GM10248 (cell line): ENCODE measurements around the gene HES7.

Experiments
- CTCF ChIA-PET: fragments of 300-600 bp; sonication (Branson Sonifier 250); formaldehyde crosslinking; extraction: SDS; loops from one replicate; lab custom pipeline; 2021; ENCODE audit warnings: antibody characterized with exemption; lab: Yijun Ruan, JAX
- POLR2A ChIA-PET: fragments of 350-650 bp; sonication (Branson Sonifier 250); formaldehyde crosslinking; extraction: SDS; loops from one replicate; lab custom pipeline; 2020; ENCODE audit warnings: antibody characterized with exemption; lab: Yijun Ruan, JAX
- DNase-seq: peaks from one replicate; pipeline ENCODE4 v3.0.0; 2012; ENCODE audit errors: extremely low spot score
- TF ChIP-seq, protein P1 (sequence below): IDR thresholded peaks from 2 replicates; pipeline ENCODE4 v1.5.1; 2012; ENCODE audit warnings: mild to moderate bottlenecking, low read depth; ENCODE audit errors: extremely low read depth, missing control alignments, control extremely low read depth

Gene HES7

DNA sequence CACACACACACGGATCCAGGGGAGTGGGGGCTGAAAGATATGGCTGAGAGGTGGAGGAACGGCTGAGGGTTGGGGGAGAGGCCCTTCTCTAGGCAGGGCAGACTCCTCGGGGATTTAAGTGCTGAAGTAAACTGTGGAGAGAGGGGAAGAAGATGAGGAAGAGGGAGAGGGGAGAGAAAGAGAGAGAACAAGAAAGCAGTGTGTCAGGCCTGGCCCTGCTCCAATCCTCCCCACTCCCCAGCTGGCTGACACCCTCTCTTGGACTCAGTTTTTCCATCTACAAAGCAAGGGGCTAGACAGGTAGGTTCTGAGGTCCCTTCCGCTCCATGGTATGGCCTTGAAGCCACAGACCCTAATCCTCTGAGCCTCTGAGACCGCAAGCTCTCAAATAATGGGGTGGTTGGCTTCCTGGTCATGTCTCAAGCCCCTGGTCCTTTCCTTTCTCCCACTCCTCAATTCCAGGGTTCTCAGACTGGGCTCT lies 36.9 kb upstream of the HES7 start:
- POLR2A ChIA-PET = interaction anchor here (1.5 to 1.9 kb wide), 2 partner anchors 11 to 13 kb away, joined by 4 to 6 read pairs; no protein-coding TSS in a partner anchor
- CTCF ChIA-PET = interaction anchor here (0.7 to 3.7 kb wide), 7 partner anchors 9 to 41 kb away, joined by 3 to 13 read pairs (median 4); partner anchors contain the start of gene BORCS6
- no peak for DNase-seq
- TF ChIP-seq, protein P1, sequence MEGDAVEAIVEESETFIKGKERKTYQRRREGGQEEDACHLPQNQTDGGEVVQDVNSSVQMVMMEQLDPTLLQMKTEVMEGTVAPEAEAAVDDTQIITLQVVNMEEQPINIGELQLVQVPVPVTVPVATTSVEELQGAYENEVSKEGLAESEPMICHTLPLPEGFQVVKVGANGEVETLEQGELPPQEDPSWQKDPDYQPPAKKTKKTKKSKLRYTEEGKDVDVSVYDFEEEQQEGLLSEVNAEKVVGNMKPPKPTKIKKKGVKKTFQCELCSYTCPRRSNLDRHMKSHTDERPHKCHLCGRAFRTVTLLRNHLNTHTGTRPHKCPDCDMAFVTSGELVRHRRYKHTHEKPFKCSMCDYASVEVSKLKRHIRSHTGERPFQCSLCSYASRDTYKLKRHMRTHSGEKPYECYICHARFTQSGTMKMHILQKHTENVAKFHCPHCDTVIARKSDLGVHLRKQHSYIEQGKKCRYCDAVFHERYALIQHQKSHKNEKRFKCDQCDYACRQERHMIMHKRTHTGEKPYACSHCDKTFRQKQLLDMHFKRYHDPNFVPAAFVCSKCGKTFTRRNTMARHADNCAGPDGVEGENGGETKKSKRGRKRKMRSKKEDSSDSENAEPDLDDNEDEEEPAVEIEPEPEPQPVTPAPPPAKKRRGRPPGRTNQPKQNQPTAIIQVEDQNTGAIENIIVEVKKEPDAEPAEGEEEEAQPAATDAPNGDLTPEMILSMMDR = no peak

DNA sequence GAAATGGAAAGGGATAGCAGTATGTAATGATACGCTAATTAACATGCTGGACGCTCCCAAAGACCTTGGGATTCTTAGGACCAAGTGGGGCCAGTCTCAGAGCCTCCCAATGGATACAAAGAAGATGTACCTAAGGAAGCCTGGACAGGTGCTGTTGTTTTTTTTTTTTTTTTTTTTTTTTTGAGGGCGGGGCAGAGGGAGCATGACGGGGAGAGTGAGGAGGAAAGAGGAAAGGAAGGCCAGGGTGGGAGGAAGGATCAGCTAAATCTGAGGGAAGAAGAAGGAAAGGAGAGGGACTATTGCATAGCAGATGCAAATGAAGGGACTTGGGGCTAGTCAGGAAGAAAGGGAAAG lies 36.3 kb upstream of the HES7 start:
- POLR2A ChIA-PET = interaction anchor here (1.9 kb wide), 1 partner anchor 13 kb away, joined by 6 read pairs; no protein-coding TSS in a partner anchor
- TF ChIP-seq, protein P1 = no peak
- CTCF ChIA-PET = interaction anchor here (1.4 to 3.7 kb wide), 3 partner anchors 23 to 41 kb away, joined by 5 to 13 read pairs (median 5); partner anchors contain the start of gene BORCS6
- DNase-seq = no peak

DNA sequence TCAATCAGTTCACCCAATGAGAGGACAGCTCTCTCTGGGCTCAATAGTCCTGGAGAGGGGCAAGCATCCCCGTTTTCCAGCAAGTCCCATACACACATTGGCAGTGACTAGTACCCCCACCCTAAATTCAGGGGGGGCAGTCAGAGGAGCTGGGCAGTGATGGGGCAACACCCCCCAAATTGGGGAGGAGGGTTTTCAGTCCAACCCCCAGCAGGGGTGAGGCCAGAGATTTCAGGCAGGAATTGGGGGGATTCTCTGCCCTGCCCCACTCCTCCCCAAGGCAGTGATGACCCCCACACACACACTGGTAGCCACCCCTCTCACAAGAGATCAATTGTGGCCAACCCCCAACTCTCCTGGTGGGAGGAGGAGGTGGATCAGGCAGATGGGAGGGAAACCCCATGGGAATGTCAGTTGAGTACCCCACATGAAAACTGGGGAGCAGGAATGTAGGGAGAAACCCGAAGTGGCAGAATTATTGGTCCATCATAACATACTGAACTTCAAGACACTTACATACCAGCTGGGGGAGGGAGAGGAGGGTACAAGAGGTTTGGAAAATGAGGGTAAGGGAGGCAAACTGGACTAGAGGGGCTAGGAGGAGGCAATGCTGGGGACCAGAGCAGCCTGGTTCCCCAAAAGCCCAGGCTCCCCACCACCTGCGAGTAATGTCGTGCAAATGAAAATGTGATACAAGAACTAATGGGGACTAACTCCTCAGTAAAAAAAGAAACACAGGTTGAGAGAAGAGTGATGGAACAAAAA lies 35.7 kb upstream of the HES7 start:
- DNase-seq = no peak
- TF ChIP-seq, protein P1 = no peak
- ChIA-PET CTCF (interaction anchor here (0.7 to 3.7 kb wide), 15 partner anchors 9 to 66 kb away, joined by 3 to 13 read pairs (median 5); partner anchors contain the start of genes BORCS6, HES7 and TMEM107), POLR2A (interaction anchor here (1.5 to 1.9 kb wide), 2 partner anchors 14 to 16 kb away, joined by 4 to 6 read pairs; no protein-coding TSS in a partner anchor)

DNA sequence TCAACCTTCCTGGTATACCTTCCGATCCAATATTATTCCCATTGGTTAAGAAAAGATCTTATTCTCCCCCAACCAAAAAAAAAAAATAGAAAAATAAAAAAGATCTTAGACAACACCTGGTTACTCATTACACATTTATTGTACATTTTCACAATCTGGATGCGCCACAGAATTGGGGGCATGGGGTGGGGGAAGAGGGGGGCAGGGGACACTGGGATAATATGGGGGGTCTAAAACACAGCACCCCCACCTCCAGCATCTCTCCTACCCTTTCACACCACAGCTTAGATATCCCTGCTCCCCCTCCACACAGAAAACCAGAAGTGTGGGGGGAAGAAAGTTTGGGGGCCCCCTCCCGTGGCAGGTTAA lies 35.1 kb upstream of the HES7 start:
- DNase-seq = no peak
- TF ChIP-seq, protein P1 = no peak
- ChIA-PET POLR2A (interaction anchor here (0.7 to 1.5 kb wide), 4 partner anchors 14 to 35 kb away, joined by 3 to 10 read pairs (median 4); partner anchors contain the start of genes BORCS6 and HES7), CTCF (interaction anchor here (0.7 to 3.7 kb wide), 23 partner anchors 9 to 85 kb away, joined by 3 to 20 read pairs (median 5); partner anchors contain the start of genes ALOXE3, BORCS6, HES7 and TMEM107)

DNA sequence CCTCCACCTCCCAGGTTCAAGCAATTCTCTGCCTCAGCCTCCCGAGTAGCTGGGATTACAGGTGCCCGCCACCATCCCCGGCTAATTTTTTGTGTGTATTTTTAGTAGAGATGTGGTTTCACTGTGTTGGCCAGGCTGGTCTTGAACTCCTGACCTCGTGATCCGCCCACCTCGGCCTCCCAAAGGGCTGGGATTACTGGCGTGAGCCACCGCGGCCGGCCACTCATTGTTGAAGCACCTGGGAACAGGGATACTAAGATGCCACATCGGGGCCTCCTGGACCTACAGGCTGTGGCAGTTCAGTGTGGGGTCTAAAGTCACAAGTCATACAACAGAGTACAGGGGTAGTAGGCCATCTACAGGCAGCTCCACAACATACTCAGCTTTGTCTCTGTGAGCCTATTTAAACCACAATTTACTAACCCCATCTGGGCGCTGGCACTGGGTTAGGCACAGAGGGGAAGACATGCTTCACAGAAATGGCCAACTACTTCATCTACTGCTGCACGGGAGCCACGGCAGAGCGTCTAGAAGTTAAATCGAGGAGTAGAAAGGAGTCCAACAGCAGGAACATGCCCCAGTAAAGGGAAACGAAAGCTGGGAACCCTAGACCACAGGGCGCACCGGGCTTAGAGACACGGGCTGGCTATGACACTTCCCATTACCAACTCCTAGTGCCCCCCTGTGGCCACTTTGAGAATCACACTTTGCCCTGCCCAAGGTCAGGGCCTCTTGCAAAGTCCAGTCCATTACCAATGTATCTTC lies 34.5 kb upstream of the HES7 start:
- CTCF ChIA-PET = interaction anchor here (0.5 to 3.7 kb wide), 27 partner anchors 9 to 180 kb away, joined by 3 to 20 read pairs (median 5); partner anchors contain the start of genes ALOXE3, BORCS6, HES7 and TMEM107
- peak; percentile 83 for DNase-seq
- TF ChIP-seq, protein P1 = peak; percentile 86
- POLR2A ChIA-PET = interaction anchor here (0.6 to 1.5 kb wide), 7 partner anchors 11 to 130 kb away, joined by 3 to 10 read pairs (median 4); partner anchors contain the start of genes BORCS6, HES7 and RANGRF
